ENCODE data around the gene VAC14. TPM values are rescaled to one million over a fixed set of nuclear protein-coding genes. Genes with fewer than 3 reads are reported as not detected.

VAC14 gene
- total RNA-seq, 1 experiment from 2014 or later: 35.3 TPM

- TF ChIP-seq ATF3 (IDR thresholded peaks at IDR 0.05) (no peak), RAD21 (IDR thresholded peaks at IDR 0.05; ENCODE audit: low read depth) (no peak)
Observed at GRCh38 chr16:70803319-70803718, 2.4 kb upstream of the VAC14 start (continued).

GRCh38 chr16:70801611-70802010, 653 bp upstream of the VAC14 start:
- RAD21 ChIA-PET (ENCODE audit: low non-redundant PET in 1 of 2, low total read pairs in 2 of 2, uncharacterized antibody in 2 of 2, unreplicated experiment in 2 of 2): no interaction called here
- Histone ChIP-seq H3K79me2 (ENCODE audit: insufficient read depth, low read length) (peaks cover 42% of the 10 kb centered on the region), H3K27ac (ENCODE audit: low read depth, low read length) (no peak overlapping the region), H2AFZ (ENCODE audit: low read depth, low read length, poor library complexity, severe bottlenecking) (peak overlapping the region; percentile 66), H3K36me3 (ENCODE audit: control insufficient read depth in 1 of 2, insufficient read depth in 2 of 2, low read length in 2 of 2) (no peaks in the 10 kb centered on the region), H3K4me1 (ENCODE audit: control insufficient read depth in 1 of 2, insufficient read depth in 2 of 2, low read length in 2 of 2) (peaks cover 9 to 16% of the 10 kb centered on the region in 2 experiments), H3K27me3 (ENCODE audit: insufficient read depth, low read length) (no peaks in the 10 kb centered on the region), H3K4me2 (ENCODE audit: low read length) (peak overlapping the region; percentile 83), H3K9me2 (ENCODE audit: insufficient read depth) (no peaks in the 10 kb centered on the region), H3K9ac (ENCODE audit: low read length) (peak overlapping the region; percentile 87; the same call in 1 of the 2 replicates), H3K4me3 (replicated peaks in 1 of 2; ENCODE audit: low read depth in 1 of 2, low read length in 2 of 2) (peak overlapping the region in 1 of 2 experiments; percentile 74; a peak in 1 of 4 replicates), H3K9me3 (ENCODE audit: control insufficient read depth in 1 of 2, insufficient read depth in 1 of 2, low read depth in 1 of 2, low read length in 2 of 2) (peaks cover 0 to 9% of the 10 kb centered on the region in 2 experiments; a peak in 1 of 4 replicates), H4K20me1 (ENCODE audit: insufficient read depth) (no peaks in the 10 kb centered on the region)
- POLR2A ChIA-PET: interaction anchor here (0.8 to 1.0 kb wide), 3 partner anchors 8 to 114 kb away, joined by 3 to 7 read pairs (median 4); no protein-coding TSS in a partner anchor
- DNase-seq (ENCODE audit: low read depth, low spot score) (no peak), ATAC-seq (no peak)
- BruUV-seq (replicated peaks): no TSS peak
- intact Hi-C loops (cut with micrococcal nuclease): loop anchor here (5.0 kb wide), 1 partner anchor 556 kb away; the partner anchor contains the start of gene CALB2
- CTCF ChIA-PET: no interaction called here
- TF ChIP-seq TCF7L2 (IDR thresholded peaks at IDR 0.05; ENCODE audit: borderline replicate concordance, extremely low read depth, insufficient read depth, insufficient read length): no peak
- TF ChIP-seq SRF (IDR thresholded peaks at IDR 0.05; ENCODE audit: low read depth): no peak
- TF ChIP-seq SP1 (IDR thresholded peaks at IDR 0.05; ENCODE audit: low read depth): no peak
- no peak for TF ChIP-seq JUND (IDR thresholded peaks at IDR 0.05)
- TF ChIP-seq RAD21 (IDR thresholded peaks at IDR 0.05; ENCODE audit: low read depth): no peak
- no peak for TF ChIP-seq CBX3 (IDR thresholded peaks at IDR 0.05; ENCODE audit: low read depth)
- no peak for TF ChIP-seq YY1 (IDR thresholded peaks at IDR 0.05; ENCODE audit: extremely low read depth, insufficient replicate concordance, low read depth, low read length)
- TF ChIP-seq, protein P1, sequence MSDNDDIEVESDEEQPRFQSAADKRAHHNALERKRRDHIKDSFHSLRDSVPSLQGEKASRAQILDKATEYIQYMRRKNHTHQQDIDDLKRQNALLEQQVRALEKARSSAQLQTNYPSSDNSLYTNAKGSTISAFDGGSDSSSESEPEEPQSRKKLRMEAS (IDR thresholded peaks at IDR 0.05): no peak
- no peak for TF ChIP-seq ZNF274 (IDR thresholded peaks at IDR 0.05; ENCODE audit: low read depth, low read length)
- TF ChIP-seq ZFX (IDR thresholded peaks at IDR 0.05): no peak
- TF ChIP-seq CTCF (IDR thresholded peaks at IDR 0.05 in 2 of 3, conservative IDR thresholded peaks at IDR 0.05 in 1 of 3; ENCODE audit: borderline replicate concordance in 1 of 3, insufficient read depth in 1 of 3, low read depth in 2 of 3, low read length in 2 of 3): no peak
- no peak for TF ChIP-seq REST (IDR thresholded peaks at IDR 0.05; ENCODE audit: low read depth)
- TF ChIP-seq SIN3A (IDR thresholded peaks at IDR 0.05; ENCODE audit: low read depth): no peak
- TF ChIP-seq POLR2AphosphoS5 (IDR thresholded peaks at IDR 0.05; ENCODE audit: low read depth, low read length): no peak
- TF ChIP-seq ZBTB33 (IDR thresholded peaks at IDR 0.05; ENCODE audit: extremely low read depth, insufficient replicate concordance, low read length): no peak
- TF ChIP-seq CEBPB (IDR thresholded peaks at IDR 0.05; ENCODE audit: low read depth): no peak
- no peak for TF ChIP-seq EZH2phosphoT487 (IDR thresholded peaks at IDR 0.05; ENCODE audit: borderline replicate concordance)
